ENCODE measurements around the gene PEX11B.

The PEX11B gene

DNA sequence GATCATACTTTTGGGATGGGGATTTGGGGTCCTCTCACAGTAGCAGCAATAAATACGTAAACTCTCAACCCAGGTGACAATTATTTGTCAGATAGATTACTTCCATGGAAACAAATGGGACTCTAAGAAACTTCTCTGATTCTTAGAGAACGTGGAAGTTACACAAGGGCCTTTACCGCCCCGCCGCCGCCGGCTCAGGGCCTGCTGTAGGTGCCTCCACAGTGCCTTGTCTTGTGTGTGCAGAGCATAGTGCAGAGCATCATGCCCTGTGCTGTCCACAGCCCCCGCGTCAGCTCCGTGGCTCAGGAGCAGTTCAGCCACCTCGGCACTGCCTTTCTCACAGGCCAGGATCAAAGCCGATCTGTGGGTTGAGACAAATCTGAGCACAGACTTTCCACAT, 43.9 kb downstream of the PEX11B start:
- Mint-ChIP-seq H3K27ac (no peak overlapping the region), H3K4me3 (no peak overlapping the region), H3K36me3 (no peaks in the 10 kb centered on the region), H3K27me3 (no peaks in the 10 kb centered on the region), H3K4me1 (peaks cover 18% of the 10 kb centered on the region), H3K9me3 (no peaks in the 10 kb centered on the region)

- H3K27ac Mint-ChIP-seq: no peak overlapping the region
- no peaks in the 10 kb centered on the region for H3K9me3 Mint-ChIP-seq
- no peaks in the 10 kb centered on the region for H3K27me3 Mint-ChIP-seq
- H3K4me3 Mint-ChIP-seq: peak overlapping the region; percentile 80
- H3K36me3 Mint-ChIP-seq: no peaks in the 10 kb centered on the region
- H3K4me1 Mint-ChIP-seq: peaks cover 18% of the 10 kb centered on the region
Measured at GRCh38 chr1:145871994-145872924, 46.3 kb downstream of the PEX11B start.

GRCh38 chr1:145868232-145868631, 50.3 kb downstream of the PEX11B start:
- H3K27ac Mint-ChIP-seq: no peak overlapping the region
- no peak overlapping the region for H3K4me3 Mint-ChIP-seq
- H3K36me3 Mint-ChIP-seq: peaks cover 2% of the 10 kb centered on the region
- H3K9me3 Mint-ChIP-seq: no peaks in the 10 kb centered on the region
- H3K27me3 Mint-ChIP-seq: no peaks in the 10 kb centered on the region
- H3K4me1 Mint-ChIP-seq: peaks cover 18% of the 10 kb centered on the region

DNA sequence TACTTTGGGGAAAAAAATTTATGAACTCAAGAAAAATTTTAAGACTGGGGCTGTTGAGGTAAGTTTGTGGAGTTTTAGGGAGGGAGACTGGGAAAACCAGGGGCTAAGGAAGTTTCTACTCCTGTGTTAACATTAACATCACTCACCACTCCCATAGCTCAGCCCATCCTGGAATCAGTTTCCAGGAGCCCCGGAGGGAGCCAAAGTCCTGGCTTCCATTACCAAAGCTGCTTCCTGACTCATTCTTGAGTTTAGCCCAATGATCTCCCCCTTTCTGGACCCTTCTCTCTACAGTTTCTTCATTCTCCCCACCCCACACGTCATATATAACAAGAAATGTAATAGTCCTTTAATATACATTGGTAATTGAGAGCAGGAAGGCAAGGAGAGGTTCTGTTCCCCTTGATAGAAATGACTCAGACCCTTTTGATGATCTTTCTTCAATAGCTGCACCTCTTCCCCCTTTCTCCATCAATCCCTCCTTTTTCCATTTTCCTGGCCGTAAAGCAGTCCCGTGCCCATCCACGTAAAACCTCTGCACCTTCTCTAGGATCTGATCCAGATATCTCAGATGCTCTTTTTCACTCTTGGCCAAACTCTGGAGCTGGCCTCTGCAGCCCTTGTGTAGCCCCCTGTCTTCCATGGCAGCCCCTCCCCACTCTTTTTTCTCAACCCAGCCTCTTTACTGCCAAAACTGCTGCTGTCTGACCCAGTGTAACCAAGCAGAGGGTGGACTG, 55.1 kb downstream of the PEX11B start:
- Mint-ChIP-seq H3K9me3 (no peaks in the 10 kb centered on the region), H3K4me1 (no peaks in the 10 kb centered on the region), H3K27me3 (no peaks in the 10 kb centered on the region), H3K36me3 (peaks cover 2% of the 10 kb centered on the region), H3K27ac (no peak overlapping the region), H3K4me3 (no peak overlapping the region)
